ENCODE results near the gene CHST11. TPM values are rescaled to one million over a fixed set of nuclear protein-coding genes. Genes with fewer than 3 reads are reported as not detected.

The CHST11 gene
- total RNA-seq, 1 experiment from 2014 or later, result 6.7 TPM

GRCh38 chr12:104671409-104672095, 214.8 kb downstream of the CHST11 start:
- H3K9ac ChIP-seq (ENCODE audit: extremely low read depth, insufficient read length, low read length), result no peak overlapping the region
- TF ChIP-seq CTCF (conservative IDR thresholded peaks at IDR 0.05), result no peak

More at GRCh38 chr12:104671409-104672095, 214.8 kb downstream of the CHST11 start:
- H3K23ac ChIP-seq (ENCODE audit: insufficient read length, low read depth, low read length), result no peak overlapping the region
- H2AK5ac ChIP-seq (ENCODE audit: insufficient read length, low read length), result no peak overlapping the region
- H4K20me1 ChIP-seq (ENCODE audit: control insufficient read depth, insufficient read depth, insufficient read length), result no peaks in the 10 kb centered on the region
- no peak overlapping the region for H4K91ac ChIP-seq (ENCODE audit: insufficient read length, low read depth, low read length)
- H3K4me1 ChIP-seq (ENCODE audit: insufficient read depth, low read length), result 0 out of 2 replicates have a peak, but pooled peaks cover 2% of the 10 kb centered on the region
- H3K9me3 Mint-ChIP-seq, result no peaks in the 10 kb centered on the region
- H3K27me3 ChIP-seq (ENCODE audit: insufficient read depth, low read length), result no peaks in the 10 kb centered on the region
- H3K18ac ChIP-seq (ENCODE audit: insufficient read length, low read depth, low read length), result peak overlapping the region; percentile 47
- H3K9me3 ChIP-seq (ENCODE audit: control insufficient read depth, low read depth, low read length), result no peaks in the 10 kb centered on the region
- no peak overlapping the region for H3T11ph ChIP-seq (ENCODE audit: low read length)
- no peaks in the 10 kb centered on the region for H3K36me3 Mint-ChIP-seq (ENCODE audit: insufficient read depth in 1 of 3, low read depth in 3 of 3)
- no peak overlapping the region for H3K56ac ChIP-seq (ENCODE audit: insufficient read length, low read depth, low read length)
- no peak overlapping the region for H2BK120ac ChIP-seq (ENCODE audit: low read depth, low read length, poor library complexity, severe bottlenecking)
- H4K8ac ChIP-seq (replicated peaks; ENCODE audit: insufficient read length, low read depth, low read length), result no peak overlapping the region
- H3K27me3 Mint-ChIP-seq (ENCODE audit: low read depth), result no peaks in the 10 kb centered on the region
- H4K5ac ChIP-seq (ENCODE audit: insufficient read length, low read depth, low read length), result no peak overlapping the region
- no peak overlapping the region for H2BK20ac ChIP-seq (ENCODE audit: low read depth, low read length, poor library complexity, severe bottlenecking)
- H3K23me2 ChIP-seq (ENCODE audit: insufficient read length, low read depth, low read length, poor library complexity, severe bottlenecking), result no peaks in the 10 kb centered on the region
- H3K14ac ChIP-seq (ENCODE audit: insufficient read depth, low read length), result peak overlapping the region; percentile 24; the same call in 1 of the 2 replicates
- H3K27ac Mint-ChIP-seq, result peak overlapping the region; percentile 8 to 53 (median 20); a peak in 3 of 7 replicates
- no peak overlapping the region for H3K4me2 ChIP-seq (ENCODE audit: insufficient read depth, insufficient read length, low read length)
- H2AFZ ChIP-seq (ENCODE audit: low read length), result no peak overlapping the region
- H3K4me3 Mint-ChIP-seq, result no peak overlapping the region
- H3K79me2 ChIP-seq (ENCODE audit: insufficient read depth, low read length), result no peaks in the 10 kb centered on the region
- H2BK15ac ChIP-seq (ENCODE audit: low read depth, low read length), result no peak overlapping the region
- peaks cover 22 to 24% of the 10 kb centered on the region in 2 experiments for H3K4me1 Mint-ChIP-seq
- no CpG with 5 or more reads among the region's 12 CpGs for WGBS (ENCODE audit: extremely low coverage, insufficient read length, low lambda C conversion rate)
- H3K4ac ChIP-seq (ENCODE audit: low read depth, low read length), result no peak overlapping the region
- H2BK5ac ChIP-seq (ENCODE audit: insufficient read length, low read length), result no peak overlapping the region
- DNase-seq, result no peak
- H3K79me1 ChIP-seq (ENCODE audit: insufficient read depth, low read depth, low read length, poor library complexity, severe bottlenecking), result no peaks in the 10 kb centered on the region
- no peak overlapping the region for H3K27ac ChIP-seq (ENCODE audit: insufficient read length, low read depth, low read length)
- no peak overlapping the region for H2BK12ac ChIP-seq (ENCODE audit: insufficient read length, low read depth, low read length)
